WERI-Rb-1 (cell line): Measurements from ENCODE around the gene SLC8A3.

ENCODE experiments used
- DNase-seq: peaks from one replicate; pipeline ENCODE4 v3.0.0-alpha.2; 2020
- H3K27ac ChIP-seq: fragments of 250-450 bp; sonication (Bioruptor Pico); 2 replicates; pipeline ENCODE4 v1.5.1; 2020; ENCODE audit warnings: mild to moderate bottlenecking, moderate library complexity
- H3K27me3 ChIP-seq: fragments of 250-450 bp; sonication (Bioruptor Pico); 2 replicates; pipeline ENCODE4 v1.5.1; 2021; ENCODE audit warnings: mild to moderate bottlenecking, low read depth, moderate library complexity; ENCODE audit not compliant: insufficient read depth, severe bottlenecking
- H3K36me3 ChIP-seq: fragments of 250-450 bp; sonication (Bioruptor Pico); 2 replicates; pipeline ENCODE4 v1.5.1; 2020; ENCODE audit warnings: mild to moderate bottlenecking, moderate library complexity
- H3K4me3 ChIP-seq: 2 replicates; pipeline ENCODE4 v1.5.1; 2011; ENCODE audit warnings: low read depth, mild to moderate bottlenecking, control low read depth, low read length
- H3K9me3 ChIP-seq: fragments of 250-450 bp; sonication (Bioruptor Pico); 2 replicates; pipeline ENCODE4 v1.5.1; 2021; ENCODE audit warnings: mild to moderate bottlenecking, moderate library complexity; ENCODE audit not compliant: severe bottlenecking
- CTCF ChIP-seq: IDR thresholded peaks from 2 replicates; pipeline ENCODE4 v1.5.1; 2011; ENCODE audit warnings: low read depth, mild to moderate bottlenecking, control low read depth, inconsistent platforms, low read length

The SLC8A3 gene

GRCh38 chr14:70027785-70028428 is 160.8 kb downstream of the SLC8A3 start:
- Histone ChIP-seq H3K9me3 (no peaks in the 10 kb centered on the region), H3K4me3 (no peak overlapping the region), H3K27me3 (no peaks in the 10 kb centered on the region), H3K27ac (no peak overlapping the region), H3K36me3 (no peaks in the 10 kb centered on the region)
- TF ChIP-seq CTCF: peak; percentile 90
- peak; percentile 83 for DNase-seq

- no peak for TF ChIP-seq CTCF
- Histone ChIP-seq H3K27ac (no peak overlapping the region), H3K4me3 (no peak overlapping the region), H3K27me3 (no peaks in the 10 kb centered on the region), H3K9me3 (no peaks in the 10 kb centered on the region), H3K36me3 (no peaks in the 10 kb centered on the region)
- no peak for DNase-seq
These were observed 164.9 kb downstream of the SLC8A3 start for GRCh38 chr14:70023871-70024270.

GRCh38 chr14:70022771-70023445 is 165.8 kb downstream of the SLC8A3 start:
- TF ChIP-seq CTCF: no peak
- Histone ChIP-seq H3K4me3 (no peak overlapping the region), H3K27ac (no peak overlapping the region), H3K9me3 (no peaks in the 10 kb centered on the region), H3K36me3 (no peaks in the 10 kb centered on the region), H3K27me3 (no peaks in the 10 kb centered on the region)
- DNase-seq: no peak

- H3K36me3 ChIP-seq: no peaks in the 10 kb centered on the region
- no peaks in the 10 kb centered on the region for H3K27me3 ChIP-seq
- no peak overlapping the region for H3K27ac ChIP-seq
- no peaks in the 10 kb centered on the region for H3K9me3 ChIP-seq
- H3K4me3 ChIP-seq: no peak overlapping the region
- TF ChIP-seq CTCF: no peak
- DNase-seq: no peak
These were observed 167.1 kb downstream of the SLC8A3 start for GRCh38 chr14:70021548-70022220.

- Histone ChIP-seq H3K9me3 (no peaks in the 10 kb centered on the region), H3K4me3 (no peak overlapping the region), H3K27me3 (no peaks in the 10 kb centered on the region), H3K36me3 (no peaks in the 10 kb centered on the region), H3K27ac (no peak overlapping the region)
- no peak for DNase-seq
- no peak for TF ChIP-seq CTCF
These were observed 168.2 kb downstream of the SLC8A3 start for GRCh38 chr14:70020352-70021170.
